Caki2 (cell line): ENCODE data around the gene SVOPL. TPM values are rescaled to one million over a fixed set of nuclear protein-coding genes. Genes with fewer than 3 reads are reported as not detected.
A peak's percentile ranks its signal among the peaks of the same experiment; 100 is the strongest.

Experiments used
- DNase-seq: peaks from one replicate; pipeline ENCODE4 v3.0.0-alpha.2; 2015; ENCODE audit warnings: low read depth
- in situ Hi-C: cut with HindIII; loops from 2 replicates; pipeline ENCODE4 v1.10.0; 2016; ENCODE audit warnings: low sequenced_read_pairs, low pct_unique_long_range_greater_than_20kb, mixed read lengths
- total RNA-seq: library from RNA; depleted of rRNA; stranded (reverse); fragments of >200 nt; shearing (Covaris generic); gene quantifications from 2 replicates; pipeline ENCODE4 v1.2.3, GENCODE V29; 2014; ENCODE audit warnings: low replicate concordance

SVOPL gene
- total RNA-seq, 1 experiment from 2014 or later, result not detected

GRCh38 chr7:138584696-138585095, 116.5 kb downstream of the SVOPL start:
- no peak for DNase-seq
- in situ Hi-C loops, result no loop called here

GRCh38 chr7:138584283-138584682, 116.9 kb downstream of the SVOPL start:
- DNase-seq, result no peak
- in situ Hi-C loops, result no loop called here

- in situ Hi-C loops, result no loop called here
- no peak for DNase-seq
Observed at GRCh38 chr7:138581065-138581464, 120.1 kb downstream of the SVOPL start.

GRCh38 chr7:138579671-138580070, 121.5 kb downstream of the SVOPL start:
- in situ Hi-C loops, result no loop called here
- DNase-seq, result no peak

- in situ Hi-C loops, result no loop called here
Observed at GRCh38 chr7:138579136-138579535, 122.0 kb downstream of the SVOPL start.

GRCh38 chr7:138575897-138576428, 125.2 kb downstream of the SVOPL start:
- DNase-seq, result no peak
- in situ Hi-C loops, result no loop called here

More at GRCh38 chr7:138579136-138579535, 122.0 kb downstream of the SVOPL start:
- DNase-seq, result no peak

GRCh38 chr7:138573741-138574140, 127.4 kb downstream of the SVOPL start:
- no peak for DNase-seq

GRCh38 chr7:138570715-138571114, 130.4 kb downstream of the SVOPL start:
- no peak for DNase-seq
- in situ Hi-C loops, result no loop called here

More at GRCh38 chr7:138573741-138574140, 127.4 kb downstream of the SVOPL start:
- in situ Hi-C loops, result no loop called here

GRCh38 chr7:138569418-138569817, 131.7 kb downstream of the SVOPL start:
- no peak for DNase-seq
- in situ Hi-C loops, result no loop called here

- no peak for DNase-seq
Observed at GRCh38 chr7:138568655-138569054, 132.5 kb downstream of the SVOPL start.

GRCh38 chr7:138565451-138566114, 135.6 kb downstream of the SVOPL start:
- in situ Hi-C loops, result no loop called here
- peak; percentile 61 for DNase-seq

More at GRCh38 chr7:138568655-138569054, 132.5 kb downstream of the SVOPL start:
- in situ Hi-C loops, result no loop called here

- in situ Hi-C loops, result no loop called here
- no peak for DNase-seq
Observed at GRCh38 chr7:138565071-138565450, 136.1 kb downstream of the SVOPL start.

GRCh38 chr7:138564365-138564764, 136.8 kb downstream of the SVOPL start:
- in situ Hi-C loops, result no loop called here
- no peak for DNase-seq

GRCh38 chr7:138563808-138564207, 137.4 kb downstream of the SVOPL start:
- in situ Hi-C loops, result no loop called here
- DNase-seq, result no peak

GRCh38 chr7:138559448-138559847, 141.7 kb downstream of the SVOPL start:
- in situ Hi-C loops, result no loop called here
- DNase-seq, result no peak

GRCh38 chr7:138556771-138557484, 144.2 kb downstream of the SVOPL start:
- in situ Hi-C loops, result no loop called here
- peak; percentile 12 for DNase-seq

GRCh38 chr7:138555684-138556083, 145.5 kb downstream of the SVOPL start:
- in situ Hi-C loops, result no loop called here

GRCh38 chr7:138554674-138555073, 146.5 kb downstream of the SVOPL start:
- in situ Hi-C loops, result no loop called here
- DNase-seq, result no peak

More at GRCh38 chr7:138555684-138556083, 145.5 kb downstream of the SVOPL start:
- no peak for DNase-seq

- in situ Hi-C loops, result no loop called here
- no peak for DNase-seq
Observed at GRCh38 chr7:138553805-138554204, 147.4 kb downstream of the SVOPL start.
